GM23338 (cell line): ENCODE measurements around the gene PDE3A.

Experiments used
- CREB1 ChIP-seq: fragments of 250-450 bp; sonication (Bioruptor Pico); IDR thresholded peaks from 2 replicates; pipeline ENCODE4 v1.5.0; 2020; ENCODE audit warnings: low read depth, mild to moderate bottlenecking, moderate library complexity
- EZH2 ChIP-seq: fragments of 200-600 bp; sonication (generic); IDR thresholded peaks from one replicate; pipeline ENCODE4 v1.8.0; 2017; ENCODE audit warnings: antibody characterized with exemption, mild to moderate bottlenecking, low read depth; ENCODE audit not compliant: unreplicated experiment
- EZH2phosphoT487 ChIP-seq: fragments of 200-600 bp; sonication (generic); IDR thresholded peaks from one replicate; pipeline ENCODE4 v1.8.1; 2018; ENCODE audit warnings: antibody characterized with exemption; ENCODE audit not compliant: unreplicated experiment
- JUNB ChIP-seq: IDR thresholded peaks from one replicate; pipeline ENCODE4 v1.6.1; 2016; ENCODE audit warnings: antibody characterized with exemption; ENCODE audit not compliant: unreplicated experiment
- NANOG ChIP-seq: IDR thresholded peaks from 2 replicates; pipeline ENCODE4 v1.6.1; 2016; ENCODE audit warnings: antibody characterized with exemption, borderline replicate concordance
- POLR2AphosphoS5 ChIP-seq: IDR thresholded peaks from 2 replicates; pipeline ENCODE4 v1.6.1; 2016; ENCODE audit warnings: antibody characterized with exemption, low read depth
- TF ChIP-seq, protein P1 (sequence below), 2 experiments: fragments of 200-600 bp in 1 of 2; sonication (generic) in 1 of 2; conservative IDR thresholded peaks; 2 replicates each; pipeline versions ENCODE4 v1.5.1 to v1.6.1; 2016 to 2017; ENCODE audit warnings: antibody characterized with exemption in 2 of 2, low read depth in 2 of 2, mild to moderate bottlenecking in 2 of 2, moderate library complexity in 1 of 2
- TF ChIP-seq, protein P2 (sequence below): IDR thresholded peaks from one replicate; pipeline ENCODE4 v1.6.1; 2018; ENCODE audit warnings: antibody characterized with exemption; ENCODE audit not compliant: unreplicated experiment
- TF ChIP-seq, protein P3 (sequence below): IDR thresholded peaks from 2 replicates; pipeline ENCODE4 v1.6.1; 2016; ENCODE audit warnings: antibody characterized with exemption

DNA sequence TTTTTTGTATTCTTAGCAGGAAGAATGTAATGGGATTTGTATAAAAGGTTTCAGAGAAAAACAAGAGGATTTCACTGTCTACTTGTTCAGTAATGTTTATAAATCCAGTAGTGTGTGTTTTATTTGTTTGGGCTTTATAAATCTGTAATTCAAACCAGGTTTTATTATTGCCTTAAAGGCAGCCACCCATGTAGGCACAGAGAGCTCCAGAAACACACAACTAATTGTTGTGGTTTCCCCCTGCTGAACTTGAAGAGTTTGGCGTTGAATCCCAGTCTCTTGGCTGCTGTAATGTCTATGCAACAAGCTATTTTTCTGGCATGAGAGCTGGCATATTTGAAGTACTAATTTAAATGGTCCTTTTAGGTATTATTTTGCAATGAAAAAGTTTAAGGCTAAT is 263.4 kb downstream of the PDE3A start:
- TF ChIP-seq, protein P1, sequence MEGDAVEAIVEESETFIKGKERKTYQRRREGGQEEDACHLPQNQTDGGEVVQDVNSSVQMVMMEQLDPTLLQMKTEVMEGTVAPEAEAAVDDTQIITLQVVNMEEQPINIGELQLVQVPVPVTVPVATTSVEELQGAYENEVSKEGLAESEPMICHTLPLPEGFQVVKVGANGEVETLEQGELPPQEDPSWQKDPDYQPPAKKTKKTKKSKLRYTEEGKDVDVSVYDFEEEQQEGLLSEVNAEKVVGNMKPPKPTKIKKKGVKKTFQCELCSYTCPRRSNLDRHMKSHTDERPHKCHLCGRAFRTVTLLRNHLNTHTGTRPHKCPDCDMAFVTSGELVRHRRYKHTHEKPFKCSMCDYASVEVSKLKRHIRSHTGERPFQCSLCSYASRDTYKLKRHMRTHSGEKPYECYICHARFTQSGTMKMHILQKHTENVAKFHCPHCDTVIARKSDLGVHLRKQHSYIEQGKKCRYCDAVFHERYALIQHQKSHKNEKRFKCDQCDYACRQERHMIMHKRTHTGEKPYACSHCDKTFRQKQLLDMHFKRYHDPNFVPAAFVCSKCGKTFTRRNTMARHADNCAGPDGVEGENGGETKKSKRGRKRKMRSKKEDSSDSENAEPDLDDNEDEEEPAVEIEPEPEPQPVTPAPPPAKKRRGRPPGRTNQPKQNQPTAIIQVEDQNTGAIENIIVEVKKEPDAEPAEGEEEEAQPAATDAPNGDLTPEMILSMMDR (conservative IDR thresholded peaks at IDR 0.05; ENCODE audit: low read depth in 2 of 2) = no peak
- TF ChIP-seq JUNB (no peak), POLR2AphosphoS5 (no peak), CREB1 (CRISPR knock-in tag) (no peak), EZH2 (no peak), NANOG (no peak), EZH2phosphoT487 (no peak)
- TF ChIP-seq, protein P2, sequence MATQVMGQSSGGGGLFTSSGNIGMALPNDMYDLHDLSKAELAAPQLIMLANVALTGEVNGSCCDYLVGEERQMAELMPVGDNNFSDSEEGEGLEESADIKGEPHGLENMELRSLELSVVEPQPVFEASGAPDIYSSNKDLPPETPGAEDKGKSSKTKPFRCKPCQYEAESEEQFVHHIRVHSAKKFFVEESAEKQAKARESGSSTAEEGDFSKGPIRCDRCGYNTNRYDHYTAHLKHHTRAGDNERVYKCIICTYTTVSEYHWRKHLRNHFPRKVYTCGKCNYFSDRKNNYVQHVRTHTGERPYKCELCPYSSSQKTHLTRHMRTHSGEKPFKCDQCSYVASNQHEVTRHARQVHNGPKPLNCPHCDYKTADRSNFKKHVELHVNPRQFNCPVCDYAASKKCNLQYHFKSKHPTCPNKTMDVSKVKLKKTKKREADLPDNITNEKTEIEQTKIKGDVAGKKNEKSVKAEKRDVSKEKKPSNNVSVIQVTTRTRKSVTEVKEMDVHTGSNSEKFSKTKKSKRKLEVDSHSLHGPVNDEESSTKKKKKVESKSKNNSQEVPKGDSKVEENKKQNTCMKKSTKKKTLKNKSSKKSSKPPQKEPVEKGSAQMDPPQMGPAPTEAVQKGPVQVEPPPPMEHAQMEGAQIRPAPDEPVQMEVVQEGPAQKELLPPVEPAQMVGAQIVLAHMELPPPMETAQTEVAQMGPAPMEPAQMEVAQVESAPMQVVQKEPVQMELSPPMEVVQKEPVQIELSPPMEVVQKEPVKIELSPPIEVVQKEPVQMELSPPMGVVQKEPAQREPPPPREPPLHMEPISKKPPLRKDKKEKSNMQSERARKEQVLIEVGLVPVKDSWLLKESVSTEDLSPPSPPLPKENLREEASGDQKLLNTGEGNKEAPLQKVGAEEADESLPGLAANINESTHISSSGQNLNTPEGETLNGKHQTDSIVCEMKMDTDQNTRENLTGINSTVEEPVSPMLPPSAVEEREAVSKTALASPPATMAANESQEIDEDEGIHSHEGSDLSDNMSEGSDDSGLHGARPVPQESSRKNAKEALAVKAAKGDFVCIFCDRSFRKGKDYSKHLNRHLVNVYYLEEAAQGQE = no peak
- TF ChIP-seq, protein P3, sequence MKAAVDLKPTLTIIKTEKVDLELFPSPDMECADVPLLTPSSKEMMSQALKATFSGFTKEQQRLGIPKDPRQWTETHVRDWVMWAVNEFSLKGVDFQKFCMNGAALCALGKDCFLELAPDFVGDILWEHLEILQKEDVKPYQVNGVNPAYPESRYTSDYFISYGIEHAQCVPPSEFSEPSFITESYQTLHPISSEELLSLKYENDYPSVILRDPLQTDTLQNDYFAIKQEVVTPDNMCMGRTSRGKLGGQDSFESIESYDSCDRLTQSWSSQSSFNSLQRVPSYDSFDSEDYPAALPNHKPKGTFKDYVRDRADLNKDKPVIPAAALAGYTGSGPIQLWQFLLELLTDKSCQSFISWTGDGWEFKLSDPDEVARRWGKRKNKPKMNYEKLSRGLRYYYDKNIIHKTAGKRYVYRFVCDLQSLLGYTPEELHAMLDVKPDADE = no peak
